CD4-positive, alpha-beta T cell treated with Interleukin-17A for 1 hour (primary cell): Measurements from ENCODE around the gene AGPAT2.
A peak's percentile ranks its signal among the peaks of the same experiment; 100 is the strongest.

Source experiments
- DNase-seq: peaks from one replicate; pipeline ENCODE4 v3.0.0-alpha.2; 2020

AGPAT2 gene

GRCh38 chr9:136686794-136687711 is at the start of gene AGPAT2:
Gene AGPAT2 (minus strand): TSS chr9:136687457. CDS start chr9:136687357, 100 bp downstream.
- peak; percentile 68 for DNase-seq

DNA sequence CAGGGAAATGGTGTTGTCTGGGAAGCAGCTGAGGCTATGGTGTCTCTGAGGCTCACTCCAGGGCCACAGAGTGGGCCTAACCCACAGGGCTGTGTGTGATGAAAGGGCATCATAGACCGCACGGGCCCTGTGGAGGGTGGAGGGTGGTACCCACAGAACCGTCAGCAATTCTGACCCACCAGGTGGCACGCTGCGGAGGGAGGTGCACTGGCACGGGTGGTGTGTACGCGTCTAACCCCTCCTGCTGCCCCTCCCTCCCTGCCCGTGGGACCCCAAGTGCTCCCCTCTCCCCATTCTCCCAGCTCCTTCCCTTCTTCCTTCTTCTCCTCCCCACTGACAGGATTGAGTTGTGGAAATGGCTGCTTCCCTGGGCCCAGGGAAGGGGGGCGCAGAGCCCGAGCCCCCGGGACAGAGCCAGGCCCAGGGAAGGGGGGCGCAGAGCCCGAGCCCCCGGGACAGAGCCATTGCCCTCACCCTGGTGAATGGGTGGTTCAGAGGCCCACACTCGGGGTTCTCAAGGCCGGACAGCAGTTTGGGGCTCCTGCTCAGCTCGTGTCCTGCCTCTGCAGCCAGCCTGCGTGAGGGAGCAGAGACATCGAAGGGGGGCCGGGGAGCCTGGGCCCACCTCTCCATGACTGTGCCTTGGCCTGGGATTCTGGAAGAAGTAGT is 48.7 kb upstream of the AGPAT2 start:
- DNase-seq: no peak

DNA sequence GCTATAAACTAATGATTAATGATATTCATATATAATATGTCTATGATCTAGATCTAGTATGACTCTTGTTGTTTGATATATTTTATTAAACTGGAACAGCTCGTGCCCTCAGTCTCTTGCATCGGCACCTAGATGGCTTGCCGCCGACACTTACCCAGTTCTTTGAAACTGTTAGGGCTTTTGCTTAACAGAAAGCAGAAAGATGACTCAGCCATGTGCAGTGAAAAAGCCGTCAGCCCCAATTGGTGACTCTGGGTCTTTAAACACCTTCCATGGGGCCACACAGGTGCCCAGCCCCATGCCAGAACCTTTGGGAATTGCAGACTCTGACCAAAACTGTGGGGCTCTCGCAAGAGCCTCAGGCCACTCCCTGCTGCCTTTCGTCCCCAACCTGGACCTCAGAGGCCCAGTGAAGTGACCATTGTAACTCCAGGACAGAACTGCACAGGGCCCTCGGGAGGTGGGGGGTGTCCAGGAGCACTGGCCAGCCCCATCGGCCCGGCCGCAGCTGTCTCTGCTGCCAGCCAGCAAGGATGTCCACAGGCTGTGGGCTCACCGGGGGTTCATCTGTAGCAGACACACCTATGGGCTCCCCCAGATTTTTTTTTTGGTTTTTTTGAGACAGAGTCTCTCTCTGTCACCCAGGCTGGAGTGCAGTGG is 47.7 kb upstream of the AGPAT2 start:
- no peak for DNase-seq

DNA sequence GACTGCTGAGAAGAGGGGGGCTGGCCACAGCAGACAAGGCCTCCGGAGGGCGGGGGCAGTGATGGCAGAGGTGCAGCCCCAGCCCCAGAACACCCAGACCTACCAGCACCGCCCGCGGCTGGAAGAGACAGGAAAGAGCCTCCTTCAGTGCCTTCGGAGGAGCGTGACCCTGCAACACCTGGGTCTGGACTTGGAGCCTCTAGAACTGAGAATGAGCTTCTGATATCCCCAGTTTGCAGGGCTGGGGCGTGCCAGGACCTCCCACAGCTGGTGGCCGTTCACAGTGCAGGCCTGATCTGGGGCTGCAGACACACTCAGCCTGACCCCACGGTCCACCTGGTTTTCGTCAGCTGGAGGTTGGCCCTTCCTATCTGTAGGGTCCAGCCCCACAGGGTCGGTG is 46.4 kb upstream of the AGPAT2 start:
- DNase-seq: no peak

DNA sequence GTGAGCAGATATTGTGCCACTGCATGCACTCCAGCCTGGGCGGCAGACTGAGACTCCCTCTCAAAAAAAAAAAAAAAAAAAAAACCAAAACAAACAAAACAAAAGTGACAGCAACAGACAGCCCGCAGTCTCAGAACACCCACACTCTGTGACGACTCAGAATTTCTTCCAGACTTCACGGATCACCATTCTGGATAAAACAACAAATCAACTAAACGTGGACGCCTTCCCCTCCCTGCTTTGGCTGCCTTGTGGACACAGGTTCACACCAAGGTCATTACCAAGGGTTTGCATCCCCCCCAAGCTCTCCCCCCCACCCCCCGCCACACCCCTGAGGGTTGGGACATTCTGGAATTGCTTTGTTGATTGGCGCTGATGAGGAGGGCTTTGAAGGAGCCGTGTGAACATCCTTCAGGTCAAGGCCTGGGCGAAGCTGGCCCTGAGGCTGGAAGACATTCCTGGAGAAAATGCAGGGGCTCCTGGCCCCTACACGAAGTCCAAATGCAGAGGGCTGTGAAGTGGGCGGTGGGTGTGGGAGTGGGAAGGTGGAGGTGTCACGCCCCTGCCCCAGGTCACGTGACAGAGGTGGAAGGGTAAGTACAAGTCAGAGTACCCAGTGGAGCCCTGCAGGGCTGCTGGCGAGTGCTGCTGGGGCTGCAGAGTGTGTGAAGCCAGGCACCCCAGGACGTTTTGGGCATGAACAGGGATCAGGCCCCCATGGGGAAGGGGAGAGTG is 45.4 kb upstream of the AGPAT2 start:
- DNase-seq: no peak

DNA sequence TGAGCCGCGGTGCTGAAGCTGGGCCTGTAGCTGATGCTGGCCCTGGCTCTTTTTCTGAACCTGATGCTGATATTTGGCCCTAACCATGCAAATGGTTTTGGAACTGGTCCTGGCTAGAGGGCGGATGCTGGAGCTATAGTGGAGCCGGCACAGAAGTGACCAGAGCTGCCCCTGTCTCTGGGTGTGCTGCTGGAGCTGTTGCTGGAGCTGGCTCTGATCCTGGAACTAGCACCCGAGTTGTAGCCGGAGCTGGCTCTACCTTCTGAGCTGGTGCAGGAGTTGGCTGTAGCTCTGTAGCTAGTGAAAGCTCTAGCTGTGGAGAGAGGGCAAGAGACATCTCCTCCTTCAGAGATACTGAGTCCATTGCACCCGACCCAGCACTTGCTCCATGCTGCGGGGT is 42.7 kb upstream of the AGPAT2 start:
- no peak for DNase-seq

DNA sequence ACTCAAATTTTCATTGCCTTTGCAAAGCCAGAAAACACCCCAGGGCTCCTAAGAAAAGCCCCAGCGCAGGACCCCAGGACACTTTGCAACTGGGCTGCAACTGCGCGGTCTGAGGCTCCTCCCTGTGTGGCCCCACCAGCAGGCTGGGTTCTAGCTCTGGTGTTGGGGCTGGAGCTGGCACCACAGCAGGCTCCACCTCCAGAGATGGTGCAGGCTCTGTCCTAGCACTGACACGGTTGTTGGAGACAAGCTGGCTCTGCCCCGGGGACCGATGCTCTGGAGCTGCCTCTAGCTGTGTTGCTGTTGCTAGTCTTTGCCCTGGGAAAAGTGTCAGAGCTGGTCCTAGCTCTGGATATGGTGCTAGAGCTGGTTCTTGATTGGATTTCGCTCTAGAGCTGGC is 41.9 kb upstream of the AGPAT2 start:
- DNase-seq: no peak

DNA sequence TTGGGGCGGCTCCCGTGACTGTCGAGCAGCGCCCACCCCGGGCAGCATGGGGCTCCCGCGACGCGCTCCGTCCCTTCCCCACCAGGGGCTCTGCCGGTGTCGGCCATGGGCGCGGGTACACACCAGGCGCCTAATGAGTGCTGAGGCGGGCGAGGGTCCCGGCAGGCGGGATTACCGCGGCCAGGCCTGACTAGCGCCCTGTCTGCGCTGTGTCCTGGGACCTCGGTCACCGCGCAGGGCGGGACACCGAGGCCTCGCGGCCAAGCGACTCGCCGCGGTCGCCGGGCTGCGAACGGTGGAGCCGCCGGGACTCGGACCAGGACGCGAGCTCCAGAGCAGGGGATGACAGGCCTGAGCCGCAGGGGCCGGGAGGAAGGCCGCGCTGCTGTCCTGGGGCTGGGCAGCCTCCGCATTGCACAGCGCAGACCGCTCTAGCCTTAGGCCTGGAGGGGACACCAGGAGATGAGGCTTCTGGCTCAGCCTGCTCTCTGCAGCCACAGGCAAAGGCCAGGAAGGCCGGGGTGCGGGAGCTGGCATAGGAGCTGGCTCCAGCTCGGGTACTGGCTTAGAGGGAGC is 41.4 kb upstream of the AGPAT2 start:
- DNase-seq: no peak

- peak; percentile 93 for DNase-seq
Observed at GRCh38 chr9:136728080-136728547, 40.9 kb upstream of the AGPAT2 start.

DNA sequence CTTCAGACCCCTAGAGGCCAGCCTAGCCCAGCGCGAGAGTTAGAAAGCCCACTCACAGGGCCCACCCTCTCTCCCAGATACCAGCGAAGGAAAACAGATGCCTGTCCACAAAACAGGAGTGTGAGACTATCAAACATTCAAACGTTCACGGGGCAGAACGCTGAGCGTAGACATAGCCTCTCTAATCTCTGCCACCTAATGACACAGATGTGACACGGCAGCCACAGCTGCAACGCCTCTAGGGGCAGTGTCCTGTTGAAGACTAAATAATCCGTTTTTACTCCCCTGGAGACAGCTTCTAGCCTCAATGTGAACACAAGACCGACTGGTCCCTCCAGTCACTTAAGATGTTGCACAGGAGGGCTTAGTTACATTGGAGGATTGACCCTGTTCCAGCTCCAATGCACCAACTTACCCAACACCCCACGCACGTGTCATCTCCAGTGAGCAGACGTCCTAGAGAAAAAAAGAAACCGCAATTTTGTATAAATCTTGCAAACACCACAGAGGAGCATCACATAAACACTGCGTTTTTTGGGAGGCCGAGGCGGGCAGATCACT is 39.5 kb upstream of the AGPAT2 start:
- DNase-seq: peak; percentile 66

- no peak for DNase-seq
Observed at GRCh38 chr9:136726118-136726517, 38.9 kb upstream of the AGPAT2 start.

DNA sequence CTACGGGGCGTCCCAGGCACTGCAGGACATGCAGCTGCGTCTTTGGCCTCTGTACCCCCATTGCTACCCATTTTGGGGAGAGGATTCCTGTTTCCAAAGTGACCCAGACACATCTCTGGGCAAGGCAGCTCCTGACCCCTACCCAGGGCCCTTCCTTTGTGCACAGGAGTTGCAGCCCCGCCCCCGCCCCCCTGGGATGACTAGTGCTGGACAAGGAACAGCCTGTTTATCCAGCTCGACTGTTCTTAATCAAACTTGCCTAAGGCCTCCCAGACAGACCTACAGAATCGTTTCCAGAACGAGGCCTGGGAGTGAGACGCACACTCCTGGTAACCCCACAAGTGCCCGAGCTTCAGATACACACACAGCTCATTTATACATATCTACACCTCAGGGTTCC is 38.4 kb upstream of the AGPAT2 start:
- no peak for DNase-seq

GRCh38 chr9:136724772-136725171 is 37.5 kb upstream of the AGPAT2 start:
- no peak for DNase-seq

DNA sequence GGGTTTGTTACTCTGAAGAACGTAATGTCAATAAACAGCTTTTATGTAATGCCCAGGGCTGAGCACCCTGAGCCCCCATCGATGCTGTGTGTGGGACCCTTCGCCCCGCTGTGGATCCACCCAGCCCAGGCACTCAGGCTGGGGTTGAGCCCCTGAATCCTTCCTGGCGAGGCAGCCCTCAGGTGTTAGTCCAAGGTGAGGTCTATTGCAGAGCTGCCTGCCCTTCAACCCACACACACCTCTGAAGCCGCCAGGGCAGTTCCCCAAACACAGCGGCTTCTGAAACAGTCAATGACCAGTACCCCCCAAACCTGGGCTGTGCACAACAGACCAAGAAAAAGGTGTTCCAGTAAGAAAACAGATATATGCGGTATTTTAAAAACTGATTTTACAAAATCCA is 36.7 kb upstream of the AGPAT2 start:
- DNase-seq: no peak

- DNase-seq: no peak
Observed at GRCh38 chr9:136723362-136723976, 36.2 kb upstream of the AGPAT2 start.

- DNase-seq: no peak
Observed at GRCh38 chr9:136722969-136723356, 35.7 kb upstream of the AGPAT2 start.

DNA sequence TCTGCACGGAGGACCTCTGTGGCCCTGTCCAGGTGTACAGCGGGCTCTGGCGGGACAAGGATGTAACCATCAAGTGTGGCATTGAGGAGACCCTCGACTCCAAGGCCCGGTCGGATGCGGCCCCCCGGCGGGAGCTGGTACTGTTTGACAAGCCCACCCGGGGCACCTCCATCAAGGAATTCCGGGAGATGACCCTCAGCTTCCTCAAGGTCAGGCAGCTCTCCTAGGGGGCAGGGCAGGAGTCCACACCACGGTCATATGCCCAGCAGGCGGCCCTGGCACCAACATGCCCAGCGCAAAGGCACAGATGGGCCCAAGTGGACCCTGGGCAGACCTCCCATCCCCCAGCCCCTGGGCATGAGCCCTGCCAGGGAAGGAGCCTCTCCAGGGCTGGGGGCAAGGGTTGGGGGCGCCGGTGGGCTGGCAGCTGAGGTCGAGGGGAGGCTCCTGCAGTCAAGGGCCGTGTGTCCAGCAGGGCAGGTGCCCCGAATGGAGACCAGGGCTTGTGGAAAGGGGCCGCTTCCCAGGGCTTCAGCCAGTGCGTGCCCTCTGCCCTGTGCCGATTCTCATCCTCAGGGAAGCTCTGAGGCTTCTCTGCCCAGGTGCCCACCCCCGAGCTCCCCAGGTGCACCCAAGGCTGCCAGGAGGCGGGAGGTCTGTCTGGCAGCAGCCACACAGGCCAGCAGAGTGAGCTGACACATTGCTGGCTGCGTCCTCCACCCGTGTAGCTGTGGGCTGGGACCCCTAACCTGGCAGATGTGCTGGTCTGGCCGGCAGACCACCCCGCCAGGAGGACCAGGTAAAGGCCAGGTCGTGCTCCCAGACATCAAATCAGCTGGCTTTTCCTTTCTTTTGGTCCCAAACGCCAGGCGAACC is 35.1 kb upstream of the AGPAT2 start:
- no peak for DNase-seq

DNA sequence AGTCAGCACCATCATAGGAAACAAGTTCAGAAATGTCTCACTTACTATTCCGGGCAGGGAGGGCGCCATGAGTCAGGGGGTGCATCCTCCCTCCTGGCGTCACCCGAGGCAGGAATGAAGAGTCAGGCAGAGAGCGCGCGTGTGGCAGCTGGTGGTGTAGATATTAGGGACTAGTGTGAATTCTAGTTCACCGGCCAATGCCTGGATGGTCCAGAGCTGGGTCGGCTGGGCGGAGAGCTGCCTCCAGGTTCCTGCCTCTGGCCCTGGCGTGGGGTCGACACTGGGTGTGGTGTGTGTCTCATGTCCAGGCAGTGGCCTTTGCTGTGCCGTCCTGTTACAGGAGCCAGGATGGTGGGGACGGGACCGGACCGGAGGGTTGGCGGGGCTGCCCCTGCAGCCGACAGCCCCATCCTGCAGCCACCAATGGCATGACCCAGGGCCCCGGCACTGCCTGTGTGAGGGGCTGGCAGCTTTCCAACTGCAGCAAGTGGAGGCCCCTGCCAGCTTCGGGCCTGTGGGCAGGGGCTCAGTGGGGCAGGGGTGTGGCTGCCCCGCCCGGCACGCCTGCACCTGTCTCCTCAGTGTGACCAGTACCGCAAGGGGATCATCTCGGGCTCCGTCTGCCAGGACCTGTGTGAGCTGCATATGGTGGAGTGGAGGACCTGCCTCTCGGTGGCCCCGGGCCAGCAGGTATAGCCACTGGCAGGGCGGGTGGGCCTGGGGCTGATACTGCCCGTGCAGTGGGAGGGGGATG is 34.3 kb upstream of the AGPAT2 start:
- DNase-seq: no peak

DNA sequence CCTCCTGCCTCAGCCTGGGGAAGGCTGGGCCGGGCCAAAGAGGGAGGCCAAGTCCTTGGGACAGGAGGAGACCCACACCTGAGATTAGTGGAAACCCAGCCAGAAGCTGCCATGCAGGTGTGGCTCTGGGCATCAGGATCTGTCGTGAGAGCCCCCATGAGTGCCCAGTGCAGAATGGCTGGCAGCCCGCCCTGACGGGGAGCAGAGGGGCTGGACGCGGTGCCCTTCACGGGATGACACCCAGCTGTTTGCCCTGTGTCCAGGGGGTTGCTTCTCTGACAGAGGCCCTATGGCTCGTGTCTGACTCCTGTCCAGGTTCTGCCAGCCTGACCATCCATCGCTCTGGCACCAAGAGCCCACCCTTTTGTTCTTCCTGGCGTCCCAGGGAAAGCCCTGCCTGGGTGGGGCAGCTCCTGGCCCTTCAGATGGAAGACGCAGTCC is 33.7 kb upstream of the AGPAT2 start:
- DNase-seq: no peak
